HG03460 (cell line): ENCODE results near the gene HK2.
"Not testable (repeated sequence)": the region's sequence is repeated elsewhere in the genome, so short reads cannot be mapped to it uniquely, and the experiment has no call there.

Source experiments
- ATAC-seq: cut with Tn5 transposase; IDR thresholded peaks from one replicate; pipeline ENCODE4 v1.9.1; 2021; ENCODE audit not compliant: unreplicated experiment

Gene HK2

DNA sequence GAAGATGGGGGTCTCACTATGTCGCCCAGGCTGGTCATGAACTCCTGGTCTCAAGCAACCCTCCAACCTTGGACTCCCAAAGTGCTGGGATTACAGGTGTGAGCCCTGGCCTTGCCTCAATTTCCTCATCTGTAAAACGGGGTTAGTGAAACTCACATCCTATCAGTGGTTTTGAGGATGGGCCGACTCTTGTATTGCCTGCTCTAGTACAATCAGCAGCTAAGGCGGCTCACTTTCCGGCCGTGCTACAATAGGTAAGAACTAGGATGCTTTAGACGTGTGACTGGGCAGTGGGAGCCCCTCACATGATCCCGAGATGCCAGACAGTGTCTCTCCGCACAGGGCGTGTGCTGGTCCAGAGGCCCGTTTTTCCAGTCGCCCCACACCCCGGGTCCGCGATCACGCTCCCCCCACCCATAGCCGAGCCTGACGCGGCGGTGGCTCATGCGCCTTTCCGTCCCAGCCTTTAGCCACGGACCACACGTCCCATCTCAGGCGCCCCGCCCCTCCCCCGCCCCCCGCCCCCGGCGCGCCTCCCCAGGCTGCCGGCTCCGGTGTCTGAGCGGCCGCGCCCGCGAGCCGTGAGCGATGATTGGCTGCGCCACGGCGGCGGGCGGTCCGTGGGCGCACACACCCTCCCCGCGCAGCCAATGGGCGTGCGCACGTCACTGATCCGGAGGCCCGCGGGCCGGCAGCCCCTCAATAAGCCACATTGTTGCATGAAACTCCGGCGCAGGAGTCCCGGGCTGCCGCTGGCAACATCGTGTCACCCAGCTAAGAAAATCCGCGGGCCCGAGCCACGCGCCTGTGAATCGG, at the start of gene HK2:
TSS of gene HK2 (plus strand) at position 710 of the 816 bp plus-strand sequence. CDS start 454 bp downstream, outside the sequence.
- peak; percentile 69 for ATAC-seq

DNA sequence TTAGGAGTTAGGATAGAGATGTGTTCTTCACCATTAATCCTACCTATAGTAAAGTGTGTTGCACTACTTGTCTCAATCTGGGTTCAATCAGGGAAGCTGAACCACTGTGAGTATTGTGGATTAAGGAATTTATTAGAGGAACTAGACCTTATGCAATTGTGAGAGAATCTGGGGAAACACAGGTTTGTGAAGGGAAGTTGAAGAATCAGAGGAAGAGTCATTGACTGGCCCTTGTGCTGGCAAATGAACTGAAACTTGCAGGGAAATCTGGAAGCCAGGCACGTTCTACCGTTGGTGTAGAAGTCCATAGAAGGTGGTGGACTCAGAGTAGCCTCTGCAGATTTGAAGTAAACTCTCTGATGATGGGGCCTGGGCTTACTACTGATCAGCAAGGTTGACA, 44.7 kb upstream of the HK2 start:
- ATAC-seq, result no peak

DNA sequence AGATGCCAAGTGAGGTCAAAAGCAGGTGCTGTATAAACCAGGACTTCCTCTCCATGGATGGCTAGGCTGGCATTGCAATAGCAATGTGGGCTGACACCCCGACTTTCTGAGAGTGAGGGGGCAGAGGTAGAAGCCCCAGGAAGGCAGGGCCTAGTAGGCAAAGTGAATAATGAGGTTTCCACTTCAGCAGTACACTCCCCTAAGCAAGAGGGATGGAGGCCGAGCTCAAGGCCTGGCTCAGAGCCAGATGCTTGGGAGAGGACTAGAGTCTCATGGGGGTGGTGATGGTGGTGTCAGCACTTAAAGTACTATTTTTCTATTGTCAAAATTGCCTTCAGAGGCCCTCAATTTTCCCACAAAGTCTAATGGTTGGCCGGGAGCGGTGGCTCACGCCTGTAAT, 41.6 kb upstream of the HK2 start:
- ATAC-seq, result no peak

DNA sequence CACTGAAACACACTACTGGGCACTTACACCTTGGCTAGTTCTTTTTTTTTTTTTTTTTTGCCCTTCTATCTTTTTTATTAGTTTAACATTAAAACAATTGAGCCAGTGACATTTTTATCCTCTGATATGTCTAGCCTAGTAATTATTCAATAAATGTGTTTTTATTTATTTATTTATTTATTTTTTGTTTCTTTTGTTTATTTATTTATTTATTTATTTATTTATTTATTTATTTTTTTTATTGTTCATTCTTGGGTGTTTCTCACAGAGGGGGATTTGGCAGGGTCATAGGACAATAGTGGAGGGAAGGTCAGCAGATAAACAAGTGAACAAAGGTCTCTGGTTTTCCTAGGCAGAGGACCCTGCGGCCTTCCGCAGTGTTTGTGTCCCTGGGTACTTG, 39.0 kb upstream of the HK2 start:
- not testable (repeated sequence) for ATAC-seq

DNA sequence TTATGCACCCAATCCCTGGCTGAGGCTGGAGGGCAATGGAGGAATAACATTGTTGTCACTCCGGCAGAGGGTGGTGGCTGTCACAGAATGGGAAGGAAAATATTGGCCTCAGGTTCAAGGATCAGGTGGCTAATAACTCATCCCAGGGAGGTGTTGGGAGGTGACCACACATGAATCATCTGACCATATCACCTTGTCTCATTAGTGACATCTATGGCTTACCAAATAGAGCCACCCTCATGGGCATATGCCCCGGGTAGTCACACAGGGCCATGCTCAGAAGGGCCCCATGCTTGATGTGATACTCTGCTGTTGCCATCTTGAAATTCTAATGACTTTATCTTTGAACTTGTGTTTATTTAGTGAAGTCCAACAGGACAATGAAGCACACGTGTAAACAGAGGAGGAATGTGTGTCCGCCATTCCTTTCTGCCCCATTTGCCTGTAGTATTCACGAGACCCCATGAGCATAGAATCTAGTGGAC, 27.5 kb upstream of the HK2 start:
- ATAC-seq, result no peak

DNA sequence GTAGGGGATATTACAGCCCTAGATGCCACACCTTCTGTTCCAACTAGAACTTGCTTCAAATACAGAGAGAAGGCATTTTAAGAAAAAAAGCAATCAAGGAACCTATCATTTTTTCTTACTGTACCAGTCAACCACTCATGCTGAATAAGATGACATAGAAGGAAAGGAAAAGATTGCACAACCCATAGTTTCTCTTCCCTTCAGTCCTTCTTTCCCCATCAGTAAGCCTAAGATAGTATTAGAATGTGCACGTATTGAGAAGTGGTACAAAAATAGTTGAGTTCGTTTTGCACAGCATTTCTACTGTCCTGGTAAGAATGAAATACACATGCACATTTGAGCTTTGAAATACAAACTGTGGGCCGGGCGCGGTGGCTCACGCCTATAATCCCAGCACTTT, 27.0 kb upstream of the HK2 start:
- ATAC-seq, result no peak

DNA sequence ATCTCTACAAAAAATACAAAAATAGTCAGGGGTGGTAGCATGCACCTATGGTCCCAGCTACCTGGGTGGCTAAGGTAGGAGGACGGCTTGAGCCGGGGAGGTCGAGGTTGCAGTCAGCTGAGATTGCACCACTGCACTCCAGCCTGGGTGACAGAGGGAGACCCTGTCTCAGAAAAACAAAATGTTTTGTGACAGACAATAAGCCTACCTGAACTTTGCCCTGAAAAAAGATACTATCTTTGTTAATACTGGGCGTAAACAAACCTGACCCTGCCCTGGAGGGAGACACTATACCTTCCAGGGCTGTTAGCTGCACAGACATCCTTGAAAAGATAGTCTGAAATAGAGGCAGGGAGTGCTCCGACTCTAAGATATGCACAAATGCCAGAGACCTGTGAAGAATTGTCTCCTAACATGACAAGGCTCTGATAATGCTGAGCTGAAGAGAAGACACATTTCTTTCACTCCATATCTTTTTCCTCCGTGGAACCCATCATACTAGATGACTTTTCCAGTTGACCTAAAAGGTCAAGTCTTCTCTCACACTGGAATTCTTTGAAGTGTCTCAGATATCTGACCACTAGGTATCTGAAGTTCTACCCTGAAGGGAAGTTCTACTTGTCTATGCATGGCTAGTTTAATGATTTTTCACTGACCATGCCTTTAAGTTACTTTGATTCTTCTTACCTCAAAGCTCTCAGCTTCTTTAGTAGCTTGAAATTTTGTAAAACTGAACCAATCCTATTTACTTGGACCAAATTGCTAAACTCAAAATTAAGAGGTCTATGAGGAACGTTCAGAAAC, 20.9 kb upstream of the HK2 start:
- no peak for ATAC-seq

DNA sequence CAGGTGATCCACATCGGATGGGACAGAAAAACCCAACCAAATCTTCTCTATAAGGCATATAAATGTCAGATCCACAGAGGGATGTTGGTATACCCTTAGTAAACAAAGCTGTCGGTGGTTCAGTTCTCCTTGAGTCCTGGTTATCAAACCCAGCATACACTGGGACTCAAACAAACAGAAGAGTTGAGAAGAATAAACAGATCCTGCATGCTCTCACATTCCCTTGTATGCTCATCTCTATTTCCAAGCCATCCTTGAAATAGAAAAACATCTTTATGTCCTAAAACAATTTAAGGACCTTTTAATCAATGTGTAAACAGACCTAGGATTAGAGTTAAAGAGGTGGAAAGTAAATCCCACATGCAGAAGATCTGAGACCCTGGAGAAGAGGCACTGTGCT, 19.8 kb upstream of the HK2 start:
- no peak for ATAC-seq

DNA sequence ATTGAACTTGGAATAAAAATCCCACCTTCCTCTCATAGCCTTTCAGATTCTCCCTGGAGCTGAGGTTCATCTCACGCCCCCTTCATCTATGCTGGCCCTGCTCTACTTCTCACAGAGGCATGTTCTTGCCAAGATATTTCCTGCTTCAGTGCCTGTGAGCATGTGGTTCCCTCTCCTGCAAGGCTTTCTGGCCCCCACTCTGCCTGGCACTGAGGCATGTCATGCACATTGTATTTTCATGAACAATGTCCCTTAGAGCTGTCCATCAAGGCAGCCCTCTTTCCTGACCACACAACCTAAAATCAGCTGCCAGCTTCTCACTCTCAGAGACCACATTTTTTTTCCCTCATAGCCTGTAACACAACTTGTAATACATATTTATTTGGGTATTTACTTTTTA, 18.0 kb upstream of the HK2 start:
- ATAC-seq, result no peak

DNA sequence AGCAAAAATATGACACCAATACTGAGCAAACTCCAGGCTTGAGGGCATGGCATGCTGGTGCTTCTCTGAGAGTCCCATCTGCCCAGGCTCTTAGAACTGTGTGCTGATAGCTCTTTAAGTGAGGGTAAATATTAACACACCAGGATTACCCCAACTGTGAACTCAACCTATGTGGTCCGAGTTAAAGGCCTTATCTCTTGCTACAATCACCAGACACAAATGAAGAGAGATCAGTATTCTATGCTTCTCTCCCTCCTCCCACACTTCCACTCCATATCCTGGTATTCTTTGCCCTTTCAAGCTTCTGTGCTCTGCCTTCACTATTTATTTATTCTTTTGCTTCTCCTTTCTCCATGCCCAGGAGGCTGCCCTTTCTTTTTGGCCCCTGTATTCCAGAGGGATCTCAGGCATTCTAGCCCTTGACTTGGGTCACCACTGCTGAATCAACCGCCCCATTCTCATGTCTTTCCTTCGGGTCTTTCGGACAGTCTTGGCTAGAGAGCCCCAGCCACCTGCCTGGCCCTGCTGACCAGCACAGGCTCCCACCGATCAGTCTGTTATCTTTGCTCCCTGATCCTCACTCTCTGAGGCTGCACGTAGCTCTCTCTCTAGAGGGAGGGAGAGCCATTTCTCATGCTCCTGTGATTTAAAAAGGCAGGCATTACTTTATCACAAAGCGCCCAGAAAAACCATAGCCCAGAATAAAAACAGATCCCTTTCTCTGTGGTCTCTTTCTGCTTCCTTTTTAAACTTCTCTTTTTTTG, 17.2 kb upstream of the HK2 start:
- ATAC-seq, result peak; percentile 69

DNA sequence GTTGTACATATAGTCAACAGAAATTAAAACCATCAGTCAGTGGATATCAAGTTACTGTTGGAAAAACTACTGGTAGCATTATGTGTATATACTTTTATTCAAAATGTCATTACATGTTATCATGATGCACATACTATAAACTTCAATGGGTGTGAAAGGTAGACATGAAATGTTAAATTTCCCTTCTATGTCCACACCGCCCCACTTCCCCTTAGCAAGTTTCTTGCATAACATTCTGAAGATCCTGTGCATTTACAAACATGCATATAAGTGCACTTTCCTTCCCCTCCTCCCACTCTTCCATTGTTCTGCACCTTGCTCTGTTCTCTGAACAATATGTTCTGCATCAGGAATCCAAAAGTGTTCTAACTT, 16.6 kb upstream of the HK2 start:
- ATAC-seq, result no peak

DNA sequence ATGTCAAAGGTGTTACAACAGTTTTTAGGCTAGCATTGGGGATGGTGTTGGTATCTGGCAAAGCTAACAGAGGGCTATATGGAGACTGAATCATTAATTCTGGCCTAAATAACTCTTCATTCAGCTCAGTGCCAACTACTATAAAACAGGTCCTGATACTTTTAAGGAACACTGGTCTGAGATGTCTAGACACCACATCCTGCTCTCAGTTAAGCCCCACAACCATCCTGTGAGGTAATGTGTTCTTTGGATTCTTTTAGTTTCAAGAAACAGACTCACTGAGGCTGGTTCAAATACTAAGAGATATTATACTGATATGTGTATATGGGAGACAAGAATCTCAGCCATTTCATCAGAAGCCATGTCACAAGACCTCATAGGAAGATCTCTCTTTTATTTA, 14.2 kb upstream of the HK2 start:
- ATAC-seq, result no peak

DNA sequence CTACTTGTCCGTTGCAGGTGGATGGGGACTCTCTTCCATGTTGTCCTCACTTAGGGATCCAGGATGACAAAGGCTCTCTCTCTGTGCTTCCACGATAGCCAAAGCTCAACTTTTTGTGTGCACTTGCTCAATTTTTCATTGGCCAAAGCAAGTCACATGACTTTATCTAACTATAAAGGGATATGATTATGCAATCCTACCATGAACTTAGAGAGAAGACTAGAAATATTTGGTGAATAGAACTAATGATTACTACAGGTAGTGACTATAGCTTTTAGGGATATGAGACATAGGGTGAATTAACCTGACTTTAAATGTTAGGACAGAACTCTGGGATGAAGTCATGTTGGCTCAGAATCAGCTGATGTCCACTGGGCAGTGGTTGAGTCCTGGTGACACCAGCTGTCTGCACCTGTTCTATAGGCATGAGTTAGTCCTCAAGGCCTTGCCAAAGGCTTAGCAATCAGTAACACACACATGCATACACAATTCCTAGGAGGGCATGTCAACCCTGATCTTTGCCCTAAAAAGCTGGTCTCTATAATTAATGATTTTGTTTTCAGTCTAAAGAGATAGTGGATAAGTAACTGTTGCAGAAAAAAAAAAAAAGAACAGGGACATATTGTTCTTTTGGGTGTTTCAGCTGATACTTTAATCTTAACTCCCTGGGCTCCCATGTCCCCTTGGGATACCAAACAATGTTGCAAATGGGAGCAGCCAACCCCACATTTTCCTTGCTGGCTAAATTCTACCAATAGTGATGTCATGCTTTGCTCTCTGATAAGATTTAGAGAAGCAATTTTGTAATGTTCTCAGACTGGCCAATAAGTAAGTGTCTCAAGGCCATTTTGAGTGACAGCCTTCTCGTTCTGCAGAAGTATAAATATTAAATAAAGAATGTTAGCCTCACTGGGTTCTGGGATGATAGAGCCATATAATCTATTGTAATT, 12.5 kb upstream of the HK2 start:
- no peak for ATAC-seq

DNA sequence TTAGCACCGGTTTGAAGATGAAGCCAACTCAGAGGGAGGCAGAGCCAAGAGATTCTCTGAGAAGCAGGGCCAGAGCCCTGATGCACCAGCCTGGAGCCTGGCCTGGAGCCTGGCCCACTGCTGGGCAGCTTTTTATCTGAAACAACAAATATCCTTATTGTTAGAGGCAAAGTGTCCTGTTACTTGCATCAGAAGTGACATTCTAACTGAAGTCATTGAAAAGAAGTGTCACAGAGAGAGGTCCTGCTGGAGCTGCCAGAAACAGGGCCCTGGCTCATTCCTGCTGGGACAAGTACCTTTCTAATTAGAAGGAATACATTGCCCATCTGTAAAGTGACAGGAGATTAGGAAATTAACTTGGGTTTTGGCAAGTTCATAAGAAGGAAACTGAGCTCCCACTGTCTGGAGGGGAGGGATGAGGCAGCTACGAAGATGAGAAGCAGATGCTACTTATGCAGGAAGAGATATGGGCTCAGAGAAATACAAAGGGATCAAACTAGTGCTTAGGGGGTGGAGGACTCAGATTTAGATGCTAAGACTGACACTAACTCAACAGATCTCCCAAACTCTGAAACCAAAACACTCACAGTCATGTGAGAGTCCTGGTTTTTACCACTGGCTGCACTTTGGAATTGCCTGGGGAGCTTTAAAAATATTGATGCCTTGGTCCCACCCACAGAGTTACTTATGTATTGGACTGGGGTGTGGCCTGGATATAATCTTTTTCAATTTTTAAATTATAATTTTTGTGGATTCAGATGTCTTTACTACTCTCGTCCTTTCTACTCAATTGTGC, 11.0 kb upstream of the HK2 start:
- no peak for ATAC-seq

DNA sequence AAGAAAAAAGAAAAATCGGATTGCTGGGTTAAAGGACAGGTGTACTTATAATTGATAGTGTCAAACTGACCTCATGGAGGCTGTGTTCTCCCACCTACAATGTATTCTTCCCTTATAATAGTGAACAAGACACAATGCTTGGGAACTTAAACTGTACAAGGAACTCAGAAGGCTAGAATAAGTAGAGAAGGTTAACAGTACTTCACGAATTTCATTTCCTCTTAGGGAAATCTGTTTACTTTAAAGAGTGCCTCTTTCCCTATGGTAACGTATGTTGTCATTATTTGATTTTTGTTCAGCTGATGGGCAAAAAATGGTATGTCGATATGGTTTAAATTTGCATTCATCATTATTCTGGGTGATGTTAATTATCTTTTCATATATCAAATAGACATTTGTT, 9.2 kb upstream of the HK2 start:
- no peak for ATAC-seq

DNA sequence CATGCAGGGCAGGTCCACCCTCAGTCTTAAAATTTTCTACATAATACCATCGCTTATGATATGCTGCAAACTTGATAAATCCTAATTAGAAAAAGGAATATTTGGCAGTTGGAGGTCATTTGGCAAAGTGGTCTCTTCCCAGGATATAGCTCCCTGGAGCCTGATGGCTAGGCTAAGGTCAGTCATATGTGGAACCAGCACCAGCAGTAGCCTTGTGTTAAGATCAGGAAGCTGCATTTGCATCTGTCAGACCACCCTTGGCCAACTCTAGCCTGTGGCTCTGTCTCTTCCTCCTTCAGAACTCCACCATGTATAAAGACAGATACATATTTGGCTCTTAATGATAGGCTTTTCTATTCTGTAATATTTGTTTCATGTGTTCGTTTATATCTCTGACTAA, 5.4 kb upstream of the HK2 start:
- no peak for ATAC-seq

DNA sequence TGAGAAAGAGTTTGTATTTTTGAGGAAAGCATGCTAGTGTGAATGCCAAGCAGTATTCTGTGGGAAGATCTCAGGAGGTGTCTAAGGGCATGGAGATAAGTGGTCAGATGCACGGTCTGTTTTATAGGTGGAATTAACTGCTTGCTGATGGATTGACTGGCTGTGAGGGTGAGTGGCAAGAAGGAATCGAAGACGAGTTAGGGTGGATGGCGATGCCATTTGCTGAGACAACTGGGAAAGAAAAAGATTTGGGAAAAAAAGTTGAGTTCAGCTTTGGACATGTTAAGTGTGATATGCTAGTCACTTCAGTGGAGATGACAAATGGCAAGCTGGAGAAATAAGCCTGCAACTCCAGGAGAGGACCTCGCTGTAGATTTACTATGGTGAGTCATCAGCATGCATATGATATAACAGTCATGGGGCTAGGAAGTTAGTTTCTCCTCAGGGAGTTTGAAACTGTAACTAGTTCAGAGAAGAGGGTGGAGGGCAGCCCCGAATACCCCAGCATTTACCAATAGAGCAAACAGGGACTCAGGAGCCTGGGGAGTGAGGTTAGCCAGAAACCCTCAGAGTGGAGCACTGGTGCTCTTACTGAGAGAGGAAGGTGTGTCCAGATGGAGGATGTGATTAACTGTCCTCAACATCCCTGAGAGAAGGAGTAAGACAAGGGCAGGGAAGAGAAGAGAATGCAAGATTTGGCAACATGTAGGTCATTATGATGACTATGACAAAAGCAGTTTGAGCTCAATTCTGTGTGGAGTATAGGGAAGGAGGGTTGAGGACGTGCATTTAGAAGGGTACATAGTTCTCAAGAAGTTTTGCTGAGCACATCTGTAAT, 2.0 kb upstream of the HK2 start:
- ATAC-seq, result no peak

DNA sequence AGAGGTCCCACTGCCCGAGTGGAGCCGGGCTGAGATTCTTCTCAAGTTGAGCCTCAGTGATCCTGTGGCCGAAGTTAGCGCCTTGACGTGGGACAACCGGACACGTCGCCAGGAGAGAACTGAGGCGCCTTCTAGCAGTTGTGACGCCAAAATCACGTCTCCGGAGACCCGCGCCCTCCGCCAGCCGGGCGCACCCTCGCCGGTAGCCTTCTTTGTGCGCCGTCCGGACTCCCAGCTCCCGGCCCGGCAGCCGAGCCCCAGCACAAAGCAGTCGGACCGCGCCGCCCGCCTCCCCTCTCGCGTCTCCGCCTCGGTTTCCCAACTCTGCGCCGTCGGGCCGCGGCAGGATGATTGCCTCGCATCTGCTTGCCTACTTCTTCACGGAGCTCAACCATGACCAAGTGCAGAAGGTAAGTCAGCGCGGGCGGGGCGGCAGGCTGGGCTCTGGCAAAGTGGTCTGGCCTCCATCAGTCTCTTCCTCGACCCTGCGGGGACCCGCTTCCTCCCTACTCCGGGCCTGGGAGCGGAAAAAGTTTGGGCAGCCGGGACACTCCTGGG, 386 bp downstream of the HK2 start:
- peak; percentile 23 for ATAC-seq
